K562 treated with DMSO at 1 percent for 4 hours (cell line): ENCODE measurements around the gene CUX1. TPM values are rescaled to one million over a fixed set of nuclear protein-coding genes. Genes with fewer than 3 reads are reported as not detected.

Experiments
- total RNA-seq: library from RNA; unstranded; fragments of 300-600 nt; gene quantifications from 2 replicates; pipeline ENCODE4 v1.2.3, GENCODE V29; 2022; ENCODE audit not compliant: insufficient read depth

CUX1 gene
- total RNA-seq: 60.5 and 61.0 TPM in 2 replicates

GRCh38 chr7:101817471-101818286, at the start of gene CUX1:
TSS of gene CUX1 (plus strand) at chr7:101817626. CDS start at chr7:101817640, 14 bp downstream.

DNA sequence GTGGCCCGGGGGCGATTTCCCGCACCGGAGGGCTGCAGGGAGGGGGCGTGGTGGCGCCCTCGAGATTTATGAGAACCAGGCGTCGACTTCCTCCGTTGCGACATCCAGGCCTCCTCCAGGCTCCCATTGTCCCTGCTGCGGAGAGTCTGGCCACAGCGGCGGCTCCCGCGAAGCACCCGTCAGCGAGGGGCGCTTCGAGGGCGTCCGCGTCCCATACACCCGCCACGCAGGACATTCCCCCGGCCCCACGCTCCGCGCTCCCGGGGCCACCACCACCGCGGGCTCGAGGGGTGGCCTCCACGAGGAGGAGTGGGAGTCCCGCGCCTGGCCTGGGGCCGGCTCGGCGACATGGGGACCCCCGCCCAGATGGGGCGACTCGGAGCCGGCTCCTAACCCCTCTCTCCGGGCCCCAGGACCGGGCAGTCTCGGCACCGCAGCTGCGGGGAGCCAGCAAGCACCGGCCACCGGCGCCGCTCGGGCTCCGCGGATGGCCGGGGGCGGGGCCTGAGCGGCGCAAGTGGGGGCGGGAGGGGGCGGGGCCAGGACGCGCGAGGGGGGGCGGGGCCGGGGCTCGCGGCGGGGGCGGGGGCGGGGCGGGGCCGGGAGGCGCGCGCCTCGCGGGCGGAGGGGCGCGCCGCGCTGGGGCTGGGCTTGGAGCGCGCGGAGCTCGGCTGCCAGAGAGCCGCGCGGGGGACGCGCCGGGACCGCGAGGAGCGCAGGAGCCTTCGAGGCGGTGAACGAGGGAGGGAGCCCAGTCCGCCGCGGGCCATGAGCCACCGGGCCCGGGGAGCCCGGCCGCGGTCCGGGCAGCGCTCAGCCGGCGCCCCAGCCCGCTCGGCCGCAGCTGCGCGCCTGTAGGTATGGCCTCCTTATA, 469.0 kb downstream of the CUX1 start, which contains the start of gene SH2B2:
SH2B2 (plus strand) TSS at position 632 of the 874 bp plus-strand sequence. CDS start 13,683 bp downstream, outside the sequence.

Other genes starting within 250 kb of the CUX1 start
- not detected in 2 replicates for gene MYL10, start 188.3 kb upstream of the CUX1 start, total RNA-seq